ENCODE measurements around the gene CNGA1. TPM values are rescaled to one million over a fixed set of nuclear protein-coding genes. Genes with fewer than 3 reads are reported as not detected.

Gene CNGA1
- total and polyA plus RNA-seq, 2 donors, result 0.14 to 1.1 TPM

GRCh38 chr4:47914220-47914925 lies 102.1 kb downstream of the CNGA1 start, which contains the start of gene NFXL1:
Gene NFXL1 (minus strand): TSS chr4:47914583. CDS start chr4:47914203, 380 bp downstream.
- H3K9me3 ChIP-seq (ENCODE audit: control insufficient read depth in 2 of 2, insufficient read depth in 1 of 2, low read length in 1 of 2), result no peaks in the 10 kb centered on the region
- H3K27ac ChIP-seq (ENCODE audit: low read depth in 1 of 2, low read length in 1 of 2), result peak within 1 kb of the TSS; percentile 48 to 83
- no peaks in the 10 kb centered on the region for H3K36me3 ChIP-seq (ENCODE audit: control insufficient read depth in 2 of 2, insufficient read depth in 2 of 2, low read length in 1 of 2)
- H3K4me1 ChIP-seq (ENCODE audit: control insufficient read depth in 2 of 2, insufficient read depth in 2 of 2, low read length in 2 of 2), result peaks cover 7 to 8% of the 10 kb centered on the region in 2 donors
- under 1% methylated on average over 55 of the region's 55 CpGs for WGBS
- peak; percentile 87 to 97 (median 94) for DNase-seq (ENCODE audit: low read depth in 6 of 9, low spot score in 9 of 9)
- H3K4me3 ChIP-seq (ENCODE audit: low read length in 2 of 2), result peak within 1 kb of the TSS; percentile 75 to 81
- H3K27me3 ChIP-seq (ENCODE audit: control insufficient read depth in 2 of 2, insufficient read depth in 1 of 2, low read length in 1 of 2), result no peaks in the 10 kb centered on the region

GRCh38 chr4:47913861-47914219 lies 102.6 kb downstream of the CNGA1 start:
- no peaks in the 10 kb centered on the region for H3K27me3 ChIP-seq (ENCODE audit: control insufficient read depth in 2 of 2, insufficient read depth in 1 of 2, low read length in 1 of 2)
- peak in 3 of 9 donors; percentile 30 to 47 (median 33) for DNase-seq (ENCODE audit: low read depth in 6 of 9, low spot score in 9 of 9)
- peak overlapping the region; percentile 75 to 81 for H3K4me3 ChIP-seq (ENCODE audit: low read length in 2 of 2)
- no peaks in the 10 kb centered on the region for H3K36me3 ChIP-seq (ENCODE audit: control insufficient read depth in 2 of 2, insufficient read depth in 2 of 2, low read length in 1 of 2)
- no peak overlapping the region for H3K27ac ChIP-seq (ENCODE audit: low read depth in 1 of 2, low read length in 1 of 2)
- no peaks in the 10 kb centered on the region for H3K9me3 ChIP-seq (ENCODE audit: control insufficient read depth in 2 of 2, insufficient read depth in 1 of 2, low read length in 1 of 2)
- H3K4me1 ChIP-seq (ENCODE audit: control insufficient read depth in 2 of 2, insufficient read depth in 2 of 2, low read length in 2 of 2), result peaks cover 7 to 8% of the 10 kb centered on the region in 2 donors
- WGBS, result under 1% methylated on average over 29 of the region's 29 CpGs

- Histone ChIP-seq H3K27ac (ENCODE audit: low read depth in 1 of 2, low read length in 1 of 2) (no peak overlapping the region), H3K4me1 (ENCODE audit: control insufficient read depth in 2 of 2, insufficient read depth in 2 of 2, low read length in 2 of 2) (peaks cover 7 to 8% of the 10 kb centered on the region in 2 donors)
- DNase-seq (ENCODE audit: low read depth in 6 of 9, low spot score in 9 of 9), result peak in 1 of 9 donors; percentile 7
These were observed 103.2 kb downstream of the CNGA1 start for GRCh38 chr4:47913330-47913729.

GRCh38 chr4:47907089-47907646 lies 109.3 kb downstream of the CNGA1 start:
- 28% methylated on average over 1 of the region's 1 CpG for WGBS
- no peak overlapping the region for H3K27ac ChIP-seq (ENCODE audit: low read depth in 1 of 2, low read length in 1 of 2)
- DNase-seq (ENCODE audit: low read depth in 6 of 9, low spot score in 9 of 9), result no peak
- no peaks in the 10 kb centered on the region for H3K4me1 ChIP-seq (ENCODE audit: control insufficient read depth in 2 of 2, insufficient read depth in 2 of 2, low read length in 2 of 2)
- no peaks in the 10 kb centered on the region for H3K27me3 ChIP-seq (ENCODE audit: control insufficient read depth in 2 of 2, insufficient read depth in 1 of 2, low read length in 1 of 2)
- H3K36me3 ChIP-seq (ENCODE audit: control insufficient read depth in 2 of 2, insufficient read depth in 2 of 2, low read length in 1 of 2), result peaks cover 3 to 20% of the 10 kb centered on the region in 2 donors
- H3K9me3 ChIP-seq (ENCODE audit: control insufficient read depth in 2 of 2, insufficient read depth in 1 of 2, low read length in 1 of 2), result no peaks in the 10 kb centered on the region
- no peak overlapping the region for H3K4me3 ChIP-seq (ENCODE audit: low read length in 2 of 2)

More at GRCh38 chr4:47913330-47913729, 103.2 kb downstream of the CNGA1 start:
- no peaks in the 10 kb centered on the region for H3K9me3 ChIP-seq (ENCODE audit: control insufficient read depth in 2 of 2, insufficient read depth in 1 of 2, low read length in 1 of 2)
- peak overlapping the region; percentile 75 to 81 for H3K4me3 ChIP-seq (ENCODE audit: low read length in 2 of 2)
- 42% methylated on average over 4 of the region's 4 CpGs for WGBS
- no peaks in the 10 kb centered on the region for H3K27me3 ChIP-seq (ENCODE audit: control insufficient read depth in 2 of 2, insufficient read depth in 1 of 2, low read length in 1 of 2)
- no peaks in the 10 kb centered on the region for H3K36me3 ChIP-seq (ENCODE audit: control insufficient read depth in 2 of 2, insufficient read depth in 2 of 2, low read length in 1 of 2)

- DNase-seq (ENCODE audit: low read depth in 6 of 9, low spot score in 9 of 9), result no peak
- H3K27ac ChIP-seq (ENCODE audit: low read depth in 1 of 2, low read length in 1 of 2), result no peak overlapping the region
- no peaks in the 10 kb centered on the region for H3K27me3 ChIP-seq (ENCODE audit: control insufficient read depth in 2 of 2, insufficient read depth in 1 of 2, low read length in 1 of 2)
- peaks cover 6 to 26% of the 10 kb centered on the region in 2 donors for H3K36me3 ChIP-seq (ENCODE audit: control insufficient read depth in 2 of 2, insufficient read depth in 2 of 2, low read length in 1 of 2)
- H3K4me1 ChIP-seq (ENCODE audit: control insufficient read depth in 2 of 2, insufficient read depth in 2 of 2, low read length in 2 of 2), result no peaks in the 10 kb centered on the region
- H3K9me3 ChIP-seq (ENCODE audit: control insufficient read depth in 2 of 2, insufficient read depth in 1 of 2, low read length in 1 of 2), result no peaks in the 10 kb centered on the region
- 93% methylated on average over 1 of the region's 1 CpG for WGBS
- no peak overlapping the region for H3K4me3 ChIP-seq (ENCODE audit: low read length in 2 of 2)
These were observed 116.8 kb downstream of the CNGA1 start for GRCh38 chr4:47899639-47900038.

- Histone ChIP-seq H3K4me3 (ENCODE audit: low read length in 2 of 2) (no peak overlapping the region), H3K4me1 (ENCODE audit: control insufficient read depth in 2 of 2, insufficient read depth in 2 of 2, low read length in 2 of 2) (peaks cover 3 to 5% of the 10 kb centered on the region in 2 donors), H3K27ac (ENCODE audit: low read depth in 1 of 2, low read length in 1 of 2) (no peak overlapping the region), H3K9me3 (ENCODE audit: control insufficient read depth in 2 of 2, insufficient read depth in 1 of 2, low read length in 1 of 2) (no peaks in the 10 kb centered on the region), H3K27me3 (ENCODE audit: control insufficient read depth in 2 of 2, insufficient read depth in 1 of 2, low read length in 1 of 2) (no peaks in the 10 kb centered on the region), H3K36me3 (ENCODE audit: control insufficient read depth in 2 of 2, insufficient read depth in 2 of 2, low read length in 1 of 2) (peaks cover 6 to 21% of the 10 kb centered on the region in 2 donors)
- 97% methylated on average over 1 of the region's 1 CpG for WGBS
- peak in 3 of 9 donors; percentile 9 to 46 (median 18) for DNase-seq (ENCODE audit: low read depth in 6 of 9, low spot score in 9 of 9)
These were observed 124.6 kb downstream of the CNGA1 start for GRCh38 chr4:47891928-47892327.

Other genes starting within 250 kb of the CNGA1 start
- gene CORIN, start 178.6 kb downstream of the CNGA1 start, total RNA-seq, result 0.24 TPM
- gene CORIN, start 178.6 kb downstream of the CNGA1 start, polyA plus RNA-seq, result 0.78 TPM
- gene NFXL1, start 102.1 kb downstream of the CNGA1 start, total RNA-seq, result 5.9 TPM
- 8.7 TPM for gene NFXL1, start 102.1 kb downstream of the CNGA1 start, polyA plus RNA-seq
- 0.47 TPM for gene NIPAL1, start 91 bp upstream of the CNGA1 start, total RNA-seq
- gene NIPAL1, start 91 bp upstream of the CNGA1 start, polyA plus RNA-seq, result 0.73 TPM
- gene TXK, start 117.6 kb upstream of the CNGA1 start, total RNA-seq, result 6.9 TPM
- 24.7 TPM for gene TXK, start 117.6 kb upstream of the CNGA1 start, polyA plus RNA-seq

All from thymus (tissue), 11 donors.